ENCODE measurements around the gene OSTC.

Gene OSTC

GRCh38 chr4:108650212-108651013 is at the start of gene OSTC:
TSS of gene OSTC (plus strand) at chr4:108650599. CDS start at chr4:108650656, 57 bp downstream.
- DNase-seq (ENCODE audit: low read depth in 3 of 3, low spot score in 1 of 3), result peak; percentile 77 to 88 (median 82)

- no peak for DNase-seq (ENCODE audit: low read depth in 3 of 3, low spot score in 1 of 3)
Observed at GRCh38 chr4:108601106-108601505, 49.3 kb upstream of the OSTC start.

GRCh38 chr4:108601532-108601931 is 48.9 kb upstream of the OSTC start:
- no peak for DNase-seq (ENCODE audit: low read depth in 3 of 3, low spot score in 1 of 3)

GRCh38 chr4:108602163-108602562 is 48.2 kb upstream of the OSTC start:
- DNase-seq (ENCODE audit: low read depth in 3 of 3, low spot score in 1 of 3), result no peak

- no peak for DNase-seq (ENCODE audit: low read depth in 3 of 3, low spot score in 1 of 3)
Observed at GRCh38 chr4:108607079-108607815, 43.2 kb upstream of the OSTC start.

GRCh38 chr4:108611365-108611764 is 39.0 kb upstream of the OSTC start:
- no peak for DNase-seq (ENCODE audit: low read depth in 3 of 3, low spot score in 1 of 3)

- no peak for DNase-seq (ENCODE audit: low read depth in 3 of 3, low spot score in 1 of 3)
Observed at GRCh38 chr4:108612365-108612764, 38.0 kb upstream of the OSTC start.

- no peak for DNase-seq (ENCODE audit: low read depth in 3 of 3, low spot score in 1 of 3)
Observed at GRCh38 chr4:108619372-108620100, 30.9 kb upstream of the OSTC start.

GRCh38 chr4:108620101-108620932 is 30.1 kb upstream of the OSTC start, which contains the start of gene RPL34:
TSS of gene RPL34 (plus strand) at chr4:108620576. CDS start at chr4:108621960, 1,384 bp downstream.
- peak; percentile 88 to 93 (median 91) for DNase-seq (ENCODE audit: low read depth in 3 of 3, low spot score in 1 of 3)

- DNase-seq (ENCODE audit: low read depth in 3 of 3, low spot score in 1 of 3), result no peak
Observed at GRCh38 chr4:108620933-108621905, 29.2 kb upstream of the OSTC start.

GRCh38 chr4:108622022-108622421 is 28.4 kb upstream of the OSTC start:
- no peak for DNase-seq (ENCODE audit: low read depth in 3 of 3, low spot score in 1 of 3)

GRCh38 chr4:108622828-108623227 is 27.6 kb upstream of the OSTC start:
- no peak for DNase-seq (ENCODE audit: low read depth in 3 of 3, low spot score in 1 of 3)

GRCh38 chr4:108624263-108625056 is 25.9 kb upstream of the OSTC start:
- DNase-seq (ENCODE audit: low read depth in 3 of 3, low spot score in 1 of 3), result no peak

- no peak for DNase-seq (ENCODE audit: low read depth in 3 of 3, low spot score in 1 of 3)
Observed at GRCh38 chr4:108626056-108626455, 24.3 kb upstream of the OSTC start.

GRCh38 chr4:108628411-108628810 is 22.0 kb upstream of the OSTC start:
- no peak for DNase-seq (ENCODE audit: low read depth in 3 of 3, low spot score in 1 of 3)

- no peak for DNase-seq (ENCODE audit: low read depth in 3 of 3, low spot score in 1 of 3)
Observed at GRCh38 chr4:108635070-108635655, 15.2 kb upstream of the OSTC start.

GRCh38 chr4:108636246-108636645 is 14.2 kb upstream of the OSTC start:
- no peak for DNase-seq (ENCODE audit: low read depth in 3 of 3, low spot score in 1 of 3)

GRCh38 chr4:108637856-108638255 is 12.5 kb upstream of the OSTC start:
- no peak for DNase-seq (ENCODE audit: low read depth in 3 of 3, low spot score in 1 of 3)
